CD14-positive monocyte (primary cell): ENCODE measurements around the gene SLC17A7. TPM values are rescaled to one million over a fixed set of nuclear protein-coding genes. Genes with fewer than 3 reads are reported as not detected.

Experiments used
- DNase-seq, 3 donors: peaks; one replicate each; pipeline ENCODE4 v3.0.0-alpha.2; 2011 to 2022
- H2AFZ ChIP-seq: 2 replicates; pipeline ENCODE4 v1.6.0; 2012; ENCODE audit warnings: mild to moderate bottlenecking, low read depth, low read length, inconsistent platforms; ENCODE audit not compliant: insufficient read depth, poor library complexity, severe bottlenecking
- H3K27ac ChIP-seq, 2 donors: 1 replicate in 1 of 2; 2 replicates in 1 of 2; pipeline ENCODE4 v1.5.1; 2012 to 2013; ENCODE audit warnings: low read length in 2 of 2, control low read depth in 1 of 2, inconsistent platforms in 1 of 2, low read depth in 1 of 2, mild to moderate bottlenecking in 1 of 2
- H3K27me3 ChIP-seq, 2 donors: one replicate each; pipeline versions ENCODE4 v1.6.0 to v1.6.1; 2011 to 2013; ENCODE audit warnings: low read length in 2 of 2; ENCODE audit not compliant: control insufficient read depth in 2 of 2, insufficient read depth in 2 of 2
- H3K36me3 ChIP-seq, 2 donors: replicated peaks in 1 of 2; 1 replicate in 1 of 2; 2 replicates in 1 of 2; pipeline versions ENCODE4 v1.5.1 to v1.6.1; 2012 to 2013; ENCODE audit warnings: low read length in 2 of 2, control low read depth in 1 of 2, inconsistent platforms in 1 of 2, mild to moderate bottlenecking in 1 of 2; ENCODE audit not compliant: insufficient read depth in 2 of 2, control insufficient read depth in 1 of 2
- H3K4me1 ChIP-seq, 2 donors: 1 replicate in 1 of 2; 2 replicates in 1 of 2; pipeline versions ENCODE4 v1.5.1 to v1.6.1; 2012 to 2013; ENCODE audit warnings: low read length in 2 of 2, control low read depth in 1 of 2, inconsistent platforms in 1 of 2, mild to moderate bottlenecking in 1 of 2, moderate library complexity in 1 of 2; ENCODE audit not compliant: insufficient read depth in 2 of 2, control insufficient read depth in 1 of 2
- H3K4me2 ChIP-seq: replicated peaks from 2 replicates; pipeline ENCODE3; 2012; ENCODE audit warnings: low read length, moderate library complexity, mild to moderate bottlenecking; ENCODE audit not compliant: poor library complexity, severe bottlenecking; ENCODE audit errors: extremely low read depth
- H3K4me3 ChIP-seq, 3 experiments: fragments of 200-600 bp in 1 of 3; sonication (generic) in 1 of 3; replicated peaks in 1 of 3; 1 replicate in 2 of 3; 2 replicates in 1 of 3; pipeline ENCODE4 v1.5.1; 2011 to 2013; ENCODE audit warnings: low read length in 3 of 3, mild to moderate bottlenecking in 3 of 3, control low read depth in 2 of 3, low read depth in 2 of 3, inconsistent platforms in 1 of 3, moderate library complexity in 1 of 3
- H3K79me2 ChIP-seq: 2 replicates; pipeline ENCODE4 v1.6.0; 2012; ENCODE audit warnings: mild to moderate bottlenecking, control low read depth, inconsistent platforms, low read length, moderate library complexity; ENCODE audit not compliant: insufficient read depth
- H3K9ac ChIP-seq: 2 replicates; pipeline ENCODE4 v1.6.0; 2017; ENCODE audit warnings: low read length, mild to moderate bottlenecking; ENCODE audit not compliant: insufficient read depth, poor library complexity, severe bottlenecking
- H3K9me3 ChIP-seq, 2 donors: replicated peaks in 1 of 2; 1 replicate in 1 of 2; 2 replicates in 1 of 2; pipeline versions ENCODE4 v1.5.1 to v1.6.1; 2012 to 2013; ENCODE audit warnings: low read length in 2 of 2, control low read depth in 1 of 2; ENCODE audit not compliant: control insufficient read depth in 1 of 2, insufficient read depth in 1 of 2
- H4K20me1 ChIP-seq: 2 replicates; pipeline ENCODE4 v1.6.0; 2012; ENCODE audit warnings: mild to moderate bottlenecking, low read length, control low read depth, moderate library complexity; ENCODE audit not compliant: insufficient read depth
- H3K27ac Mint-ChIP-seq, 7 donors: one replicate each; pipeline ENCODE4 v1.8.0; 2020; ENCODE audit warnings: mild to moderate bottlenecking in 7 of 7, mixed read lengths in 7 of 7, moderate library complexity in 6 of 7, inconsistent platforms in 2 of 7
- H3K27me3 Mint-ChIP-seq, 3 donors: one replicate each; pipeline ENCODE4 v1.8.0; 2021 to 2022; ENCODE audit warnings: low read depth in 3 of 3, mild to moderate bottlenecking in 3 of 3, mixed read lengths in 3 of 3, moderate library complexity in 3 of 3, inconsistent platforms in 1 of 3
- H3K36me3 Mint-ChIP-seq, 2 donors: one replicate each; pipeline ENCODE4 v1.8.0; 2020; ENCODE audit warnings: mixed read lengths in 2 of 2, inconsistent platforms in 1 of 2, mild to moderate bottlenecking in 1 of 2
- H3K4me1 Mint-ChIP-seq: one replicate; pipeline ENCODE4 v1.8.0; 2020; ENCODE audit warnings: mild to moderate bottlenecking, mixed read lengths
- H3K4me3 Mint-ChIP-seq, 2 donors: one replicate each; pipeline ENCODE4 v1.8.0; 2020; ENCODE audit warnings: mild to moderate bottlenecking in 2 of 2, mixed read lengths in 2 of 2, moderate library complexity in 1 of 2
- H3K9me3 Mint-ChIP-seq, 7 donors: one replicate each; pipeline ENCODE4 v1.8.0; 2020 to 2022; ENCODE audit warnings: mixed read lengths in 7 of 7, mild to moderate bottlenecking in 6 of 7, moderate library complexity in 6 of 7, inconsistent platforms in 2 of 7
- WGBS: methylation state at CpG from one replicate; pipeline ENCODE4 v1.1.5; 2013; ENCODE audit warnings: missing lambda C conversion rate; ENCODE audit not compliant: insufficient coverage; 5-methylcytosine and 5-hydroxymethylcytosine counted together
- intact Hi-C, 2 donors: fragments of 100-400 bp; cut with micrococcal nuclease; formaldehyde crosslinking; loops; one replicate each; pipeline versions ENCODE4 v1.15.0 to v1.15.1; 2023
- polyA plus RNA-seq, 3 donors: library from polyadenylated mRNA; depleted of rRNA in 1 of 3; unstranded in 2 of 3; stranded (reverse) in 1 of 3; fragments of 300-500 nt in 2 of 3; fragments of >200 nt in 1 of 3; fragmentation: Illumina TruSeq in 2 of 3; gene quantifications; 1 replicate in 2 of 3; 2 replicates in 1 of 3; pipeline ENCODE4 v1.2.3, GENCODE V29; 2012 to 2021
- TF ChIP-seq, protein P1 (sequence below): fragments of 200-600 bp; IDR thresholded peaks from one replicate; pipeline ENCODE4 v1.8.0; 2022; ENCODE audit warnings: antibody characterized with exemption, mild to moderate bottlenecking

Gene SLC17A7
- polyA plus RNA-seq, 3 donors = 0.04 to 0.09 TPM; not detected in 1

GRCh38 chr19:49440439-49441209 lies 703 bp downstream of the SLC17A7 start:
- Histone ChIP-seq H3K4me1 (peaks cover 38 to 47% of the 10 kb centered on the region in 2 donors), H3K9me3 (peaks cover 0 to 31% of the 10 kb centered on the region in 2 donors), H3K36me3 (no peaks in the 10 kb centered on the region), H3K79me2 (no peaks in the 10 kb centered on the region), H3K4me3 (no peak overlapping the region), H3K27ac (no peak overlapping the region), H2AFZ (no peak overlapping the region), H3K4me2 (peak overlapping the region; percentile 100), H3K9ac (no peak overlapping the region), H4K20me1 (no peaks in the 10 kb centered on the region), H3K27me3 (peaks cover 63 to 68% of the 10 kb centered on the region in 2 donors)
- TF ChIP-seq, protein P1, sequence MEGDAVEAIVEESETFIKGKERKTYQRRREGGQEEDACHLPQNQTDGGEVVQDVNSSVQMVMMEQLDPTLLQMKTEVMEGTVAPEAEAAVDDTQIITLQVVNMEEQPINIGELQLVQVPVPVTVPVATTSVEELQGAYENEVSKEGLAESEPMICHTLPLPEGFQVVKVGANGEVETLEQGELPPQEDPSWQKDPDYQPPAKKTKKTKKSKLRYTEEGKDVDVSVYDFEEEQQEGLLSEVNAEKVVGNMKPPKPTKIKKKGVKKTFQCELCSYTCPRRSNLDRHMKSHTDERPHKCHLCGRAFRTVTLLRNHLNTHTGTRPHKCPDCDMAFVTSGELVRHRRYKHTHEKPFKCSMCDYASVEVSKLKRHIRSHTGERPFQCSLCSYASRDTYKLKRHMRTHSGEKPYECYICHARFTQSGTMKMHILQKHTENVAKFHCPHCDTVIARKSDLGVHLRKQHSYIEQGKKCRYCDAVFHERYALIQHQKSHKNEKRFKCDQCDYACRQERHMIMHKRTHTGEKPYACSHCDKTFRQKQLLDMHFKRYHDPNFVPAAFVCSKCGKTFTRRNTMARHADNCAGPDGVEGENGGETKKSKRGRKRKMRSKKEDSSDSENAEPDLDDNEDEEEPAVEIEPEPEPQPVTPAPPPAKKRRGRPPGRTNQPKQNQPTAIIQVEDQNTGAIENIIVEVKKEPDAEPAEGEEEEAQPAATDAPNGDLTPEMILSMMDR = no peak
- Mint-ChIP-seq H3K4me3 (peak overlapping the region; percentile 47 to 89), H3K27me3 (peaks cover 66 to 73% (median 69%) of the 10 kb centered on the region in 3 donors), H3K4me1 (peaks cover 43% of the 10 kb centered on the region), H3K36me3 (peaks cover 10 to 17% of the 10 kb centered on the region in 2 donors), H3K27ac (no peak overlapping the region), H3K9me3 (peaks cover 0 to 37% (median 24%) of the 10 kb centered on the region in 7 donors)
- intact Hi-C loops = loop anchor here in 1 of 2 donors (5.0 kb wide), 1 partner anchor 48 kb away; no protein-coding TSS in a partner anchor
- no peak for DNase-seq
- 30% methylated on average over 14 of the region's 19 CpGs for WGBS

DNA sequence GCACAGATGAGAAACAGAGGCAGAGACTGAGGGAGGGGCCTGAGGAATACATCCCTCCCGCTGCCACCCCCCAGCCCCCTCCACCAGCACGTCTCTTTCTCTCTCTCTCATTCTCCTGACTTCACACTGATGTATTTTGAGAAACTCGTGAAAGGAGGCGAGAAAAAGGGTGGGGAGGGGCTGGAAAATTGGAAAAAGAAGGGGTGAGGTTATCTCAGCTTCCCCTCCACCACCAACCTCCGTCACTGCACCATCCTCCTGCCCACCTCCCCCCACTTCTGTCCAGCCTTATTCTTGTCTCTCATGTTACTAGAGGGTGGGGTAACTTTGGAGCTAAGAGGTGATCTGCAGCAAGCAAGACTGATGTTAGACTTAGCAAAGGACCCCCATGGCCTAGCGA lies 1.5 kb downstream of the SLC17A7 start:
- Histone ChIP-seq H4K20me1 (no peaks in the 10 kb centered on the region), H3K4me1 (peaks cover 30 to 39% of the 10 kb centered on the region in 2 donors), H3K9ac (no peak overlapping the region), H3K79me2 (no peaks in the 10 kb centered on the region), H3K36me3 (no peaks in the 10 kb centered on the region), H3K27ac (no peak overlapping the region), H3K27me3 (peaks cover 67 to 76% of the 10 kb centered on the region in 2 donors), H3K9me3 (peaks cover 0 to 31% of the 10 kb centered on the region in 2 donors), H3K4me2 (no peak overlapping the region), H2AFZ (no peak overlapping the region), H3K4me3 (no peak overlapping the region)
- no peak for DNase-seq
- no peak overlapping the region for H3K27ac Mint-ChIP-seq
- H3K9me3 Mint-ChIP-seq = peaks cover 0 to 38% (median 28%) of the 10 kb centered on the region in 7 donors
- peaks cover 74 to 81% (median 77%) of the 10 kb centered on the region in 3 donors for H3K27me3 Mint-ChIP-seq
- 88% methylated on average over 1 of the region's 6 CpGs for WGBS
- H3K4me3 Mint-ChIP-seq = peak overlapping the region in 1 of 2 donors; percentile 67
- peaks cover 36% of the 10 kb centered on the region for H3K4me1 Mint-ChIP-seq
- intact Hi-C loops = loop anchor here (5.0 to 10.0 kb wide), 2 partner anchors 48 to 175 kb away; no protein-coding TSS in a partner anchor
- peaks cover 10 to 17% of the 10 kb centered on the region in 2 donors for H3K36me3 Mint-ChIP-seq
- TF ChIP-seq, protein P1 = no peak
